HG03175 (cell line): ENCODE results near the gene MEIS1.

Experiments
- ATAC-seq: cut with Tn5 transposase; IDR thresholded peaks from one replicate; pipeline ENCODE4 v1.9.1; 2021; ENCODE audit warnings: mild to moderate bottlenecking, moderate library complexity; ENCODE audit not compliant: unreplicated experiment

MEIS1 gene

GRCh38 chr2:66561645-66562303 is 126.8 kb downstream of the MEIS1 start:
- ATAC-seq, result no peak

- no peak for ATAC-seq
Observed at GRCh38 chr2:66562304-66562685, 127.4 kb downstream of the MEIS1 start.

GRCh38 chr2:66563473-66563872 is 128.5 kb downstream of the MEIS1 start:
- ATAC-seq, result no peak

- ATAC-seq, result no peak
Observed at GRCh38 chr2:66565291-66565690, 130.4 kb downstream of the MEIS1 start.

GRCh38 chr2:66566726-66567399 is 131.9 kb downstream of the MEIS1 start:
- ATAC-seq, result no peak

- ATAC-seq, result no peak
Observed at GRCh38 chr2:66567729-66568128, 132.8 kb downstream of the MEIS1 start.

GRCh38 chr2:66568650-66569300 is 133.8 kb downstream of the MEIS1 start:
- ATAC-seq, result no peak

GRCh38 chr2:66569321-66569851 is 134.5 kb downstream of the MEIS1 start:
- ATAC-seq, result peak; percentile 61

- ATAC-seq, result no peak
Observed at GRCh38 chr2:66569974-66570373, 135.0 kb downstream of the MEIS1 start.

- ATAC-seq, result no peak
Observed at GRCh38 chr2:66570471-66570870, 135.5 kb downstream of the MEIS1 start.

GRCh38 chr2:66571918-66572317 is 137.0 kb downstream of the MEIS1 start:
- no peak for ATAC-seq

- no peak for ATAC-seq
Observed at GRCh38 chr2:66572391-66572790, 137.5 kb downstream of the MEIS1 start.

- no peak for ATAC-seq
Observed at GRCh38 chr2:66573416-66573815, 138.5 kb downstream of the MEIS1 start.

GRCh38 chr2:66573821-66574233 is 138.9 kb downstream of the MEIS1 start:
- no peak for ATAC-seq

GRCh38 chr2:66574701-66575624 is 140.0 kb downstream of the MEIS1 start:
- ATAC-seq, result no peak

GRCh38 chr2:66575625-66576310 is 140.8 kb downstream of the MEIS1 start:
- no peak for ATAC-seq

- ATAC-seq, result no peak
Observed at GRCh38 chr2:66576311-66576560, 141.3 kb downstream of the MEIS1 start.

GRCh38 chr2:66576561-66577320 is 141.8 kb downstream of the MEIS1 start:
- ATAC-seq, result no peak

- ATAC-seq, result no peak
Observed at GRCh38 chr2:66577321-66578053, 142.6 kb downstream of the MEIS1 start.
